ENCODE data around the gene VPS35. TPM values are rescaled to one million over a fixed set of nuclear protein-coding genes. Genes with fewer than 3 reads are reported as not detected.

VPS35 gene
- total and polyA plus RNA-seq, 2 of the 13 experiments (the other 11 are each of a cell fraction or from before 2014, with no cell fraction given), result 30.7 to 136 TPM

DNA sequence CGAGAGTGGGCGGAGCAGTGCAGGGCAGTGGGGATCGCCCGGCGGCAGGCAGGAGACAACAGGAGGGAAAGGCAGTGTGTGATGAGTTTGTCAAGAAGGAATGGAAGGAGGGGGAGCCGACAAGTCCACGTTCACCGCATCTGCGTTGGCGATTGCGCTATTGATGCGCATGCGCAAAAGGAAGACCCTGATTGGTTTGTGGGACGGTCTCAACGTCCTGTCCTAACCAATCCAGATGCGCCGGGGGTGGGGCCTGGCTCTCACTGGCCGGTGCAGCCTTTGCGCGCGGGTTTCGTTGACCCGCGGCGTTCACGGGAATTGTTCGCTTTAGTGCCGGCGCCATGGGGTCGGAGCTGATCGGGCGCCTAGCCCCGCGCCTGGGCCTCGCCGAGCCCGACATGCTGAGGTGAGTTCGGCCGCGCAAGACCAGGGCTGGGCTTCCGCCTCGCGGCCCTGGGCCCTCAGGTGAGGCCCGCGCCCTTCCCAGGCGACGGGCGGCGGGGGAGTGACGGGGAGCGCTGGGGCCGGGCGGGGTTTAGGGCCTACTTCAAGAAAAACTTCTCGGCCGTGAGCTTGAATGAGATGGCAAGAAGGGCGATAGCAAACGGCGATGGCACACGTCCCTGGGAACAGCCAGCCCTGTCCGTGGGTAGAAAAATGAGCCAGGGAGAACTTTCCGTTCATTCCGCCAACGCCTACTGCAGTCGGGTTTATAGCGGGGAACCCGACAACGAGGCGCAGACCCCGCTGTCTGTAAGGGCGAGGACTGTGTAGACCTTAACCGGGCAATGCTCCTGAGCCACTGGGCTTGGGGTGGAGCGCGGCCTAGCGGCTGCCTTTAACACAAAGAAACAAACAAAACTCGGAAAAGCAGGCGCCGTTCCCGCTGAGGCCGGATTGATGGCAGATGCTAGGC lies 645 bp upstream of the VPS35 start, which contains the start of gene ORC6 (continued):
- TF ChIP-seq, protein P1, sequence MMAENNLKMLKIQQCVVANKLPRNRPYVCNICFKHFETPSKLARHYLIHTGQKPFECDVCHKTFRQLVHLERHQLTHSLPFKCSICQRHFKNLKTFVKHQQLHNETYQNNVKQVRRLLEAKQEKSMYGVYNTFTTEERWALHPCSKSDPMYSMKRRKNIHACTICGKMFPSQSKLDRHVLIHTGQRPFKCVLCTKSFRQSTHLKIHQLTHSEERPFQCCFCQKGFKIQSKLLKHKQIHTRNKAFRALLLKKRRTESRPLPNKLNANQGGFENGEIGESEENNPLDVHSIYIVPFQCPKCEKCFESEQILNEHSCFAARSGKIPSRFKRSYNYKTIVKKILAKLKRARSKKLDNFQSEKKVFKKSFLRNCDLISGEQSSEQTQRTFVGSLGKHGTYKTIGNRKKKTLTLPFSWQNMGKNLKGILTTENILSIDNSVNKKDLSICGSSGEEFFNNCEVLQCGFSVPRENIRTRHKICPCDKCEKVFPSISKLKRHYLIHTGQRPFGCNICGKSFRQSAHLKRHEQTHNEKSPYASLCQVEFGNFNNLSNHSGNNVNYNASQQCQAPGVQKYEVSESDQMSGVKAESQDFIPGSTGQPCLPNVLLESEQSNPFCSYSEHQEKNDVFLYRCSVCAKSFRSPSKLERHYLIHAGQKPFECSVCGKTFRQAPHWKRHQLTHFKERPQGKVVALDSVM (CRISPR knock-in tag; IDR thresholded peaks at IDR 0.05), result peak; percentile 34; the same call in 1 of the 2 replicates
- TF ChIP-seq, protein P2, sequence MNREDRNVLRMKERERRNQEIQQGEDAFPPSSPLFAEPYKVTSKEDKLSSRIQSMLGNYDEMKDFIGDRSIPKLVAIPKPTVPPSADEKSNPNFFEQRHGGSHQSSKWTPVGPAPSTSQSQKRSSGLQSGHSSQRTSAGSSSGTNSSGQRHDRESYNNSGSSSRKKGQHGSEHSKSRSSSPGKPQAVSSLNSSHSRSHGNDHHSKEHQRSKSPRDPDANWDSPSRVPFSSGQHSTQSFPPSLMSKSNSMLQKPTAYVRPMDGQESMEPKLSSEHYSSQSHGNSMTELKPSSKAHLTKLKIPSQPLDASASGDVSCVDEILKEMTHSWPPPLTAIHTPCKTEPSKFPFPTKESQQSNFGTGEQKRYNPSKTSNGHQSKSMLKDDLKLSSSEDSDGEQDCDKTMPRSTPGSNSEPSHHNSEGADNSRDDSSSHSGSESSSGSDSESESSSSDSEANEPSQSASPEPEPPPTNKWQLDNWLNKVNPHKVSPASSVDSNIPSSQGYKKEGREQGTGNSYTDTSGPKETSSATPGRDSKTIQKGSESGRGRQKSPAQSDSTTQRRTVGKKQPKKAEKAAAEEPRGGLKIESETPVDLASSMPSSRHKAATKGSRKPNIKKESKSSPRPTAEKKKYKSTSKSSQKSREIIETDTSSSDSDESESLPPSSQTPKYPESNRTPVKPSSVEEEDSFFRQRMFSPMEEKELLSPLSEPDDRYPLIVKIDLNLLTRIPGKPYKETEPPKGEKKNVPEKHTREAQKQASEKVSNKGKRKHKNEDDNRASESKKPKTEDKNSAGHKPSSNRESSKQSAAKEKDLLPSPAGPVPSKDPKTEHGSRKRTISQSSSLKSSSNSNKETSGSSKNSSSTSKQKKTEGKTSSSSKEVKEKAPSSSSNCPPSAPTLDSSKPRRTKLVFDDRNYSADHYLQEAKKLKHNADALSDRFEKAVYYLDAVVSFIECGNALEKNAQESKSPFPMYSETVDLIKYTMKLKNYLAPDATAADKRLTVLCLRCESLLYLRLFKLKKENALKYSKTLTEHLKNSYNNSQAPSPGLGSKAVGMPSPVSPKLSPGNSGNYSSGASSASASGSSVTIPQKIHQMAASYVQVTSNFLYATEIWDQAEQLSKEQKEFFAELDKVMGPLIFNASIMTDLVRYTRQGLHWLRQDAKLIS (CRISPR knock-in tag; IDR thresholded peaks at IDR 0.05), result 0 out of 2 replicates have a peak, but pooled peaks have one; percentile 63
- TF ChIP-seq, protein P3, sequence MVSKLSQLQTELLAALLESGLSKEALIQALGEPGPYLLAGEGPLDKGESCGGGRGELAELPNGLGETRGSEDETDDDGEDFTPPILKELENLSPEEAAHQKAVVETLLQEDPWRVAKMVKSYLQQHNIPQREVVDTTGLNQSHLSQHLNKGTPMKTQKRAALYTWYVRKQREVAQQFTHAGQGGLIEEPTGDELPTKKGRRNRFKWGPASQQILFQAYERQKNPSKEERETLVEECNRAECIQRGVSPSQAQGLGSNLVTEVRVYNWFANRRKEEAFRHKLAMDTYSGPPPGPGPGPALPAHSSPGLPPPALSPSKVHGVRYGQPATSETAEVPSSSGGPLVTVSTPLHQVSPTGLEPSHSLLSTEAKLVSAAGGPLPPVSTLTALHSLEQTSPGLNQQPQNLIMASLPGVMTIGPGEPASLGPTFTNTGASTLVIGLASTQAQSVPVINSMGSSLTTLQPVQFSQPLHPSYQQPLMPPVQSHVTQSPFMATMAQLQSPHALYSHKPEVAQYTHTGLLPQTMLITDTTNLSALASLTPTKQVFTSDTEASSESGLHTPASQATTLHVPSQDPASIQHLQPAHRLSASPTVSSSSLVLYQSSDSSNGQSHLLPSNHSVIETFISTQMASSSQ (IDR thresholded peaks at IDR 0.05; ENCODE audit: low read depth), result no peak
- TF ChIP-seq, protein P3 (CRISPR knock-in tag; IDR thresholded peaks at IDR 0.05; ENCODE audit: borderline replicate concordance), result no peak; the same call in 1 of the 2 replicates
- TF ChIP-seq EP300 (IDR thresholded peaks at IDR 0.05; ENCODE audit: low read depth in 2 of 2, low read length in 2 of 2), result no peak; a peak in 1 of 4 replicates
- TF ChIP-seq EP300 (CRISPR knock-in tag; IDR thresholded peaks at IDR 0.05; ENCODE audit: borderline replicate concordance), result no peak
- no peak for TF ChIP-seq ZNF839 (CRISPR knock-in tag; IDR thresholded peaks at IDR 0.05; ENCODE audit: borderline replicate concordance)
- TF ChIP-seq ELF1 (CRISPR knock-in tag; IDR thresholded peaks at IDR 0.05), result no peak; the same call in 1 of the 2 replicates
- TF ChIP-seq, protein P4, sequence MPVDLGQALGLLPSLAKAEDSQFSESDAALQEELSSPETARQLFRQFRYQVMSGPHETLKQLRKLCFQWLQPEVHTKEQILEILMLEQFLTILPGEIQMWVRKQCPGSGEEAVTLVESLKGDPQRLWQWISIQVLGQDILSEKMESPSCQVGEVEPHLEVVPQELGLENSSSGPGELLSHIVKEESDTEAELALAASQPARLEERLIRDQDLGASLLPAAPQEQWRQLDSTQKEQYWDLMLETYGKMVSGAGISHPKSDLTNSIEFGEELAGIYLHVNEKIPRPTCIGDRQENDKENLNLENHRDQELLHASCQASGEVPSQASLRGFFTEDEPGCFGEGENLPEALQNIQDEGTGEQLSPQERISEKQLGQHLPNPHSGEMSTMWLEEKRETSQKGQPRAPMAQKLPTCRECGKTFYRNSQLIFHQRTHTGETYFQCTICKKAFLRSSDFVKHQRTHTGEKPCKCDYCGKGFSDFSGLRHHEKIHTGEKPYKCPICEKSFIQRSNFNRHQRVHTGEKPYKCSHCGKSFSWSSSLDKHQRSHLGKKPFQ (CRISPR knock-in tag; IDR thresholded peaks at IDR 0.05; ENCODE audit: insufficient replicate concordance), result no peak
- peak; percentile 74 for TF ChIP-seq RBM39 (IDR thresholded peaks at IDR 0.05; ENCODE audit: low read depth, low read length, poor library complexity, severe bottlenecking)
- TF ChIP-seq NCOA1 (CRISPR knock-in tag; IDR thresholded peaks at IDR 0.05), result no peak
- peak; percentile 74; the same call in 1 of the 2 replicates for TF ChIP-seq ZNF749 (CRISPR knock-in tag; IDR thresholded peaks at IDR 0.05; ENCODE audit: borderline replicate concordance)
- TF ChIP-seq IKZF1 (IDR thresholded peaks at IDR 0.05), result no peak
- TF ChIP-seq MATR3 (CRISPR knock-in tag; IDR thresholded peaks at IDR 0.05), result no peak
- peak; percentile 64; the same call in 1 of the 2 replicates for TF ChIP-seq GABPB1 (CRISPR knock-in tag; IDR thresholded peaks at IDR 0.05)
- peak; percentile 78 for TF ChIP-seq RXRA (CRISPR knock-in tag; IDR thresholded peaks at IDR 0.05)
